ENCODE results near the gene THOC7.

DNA sequence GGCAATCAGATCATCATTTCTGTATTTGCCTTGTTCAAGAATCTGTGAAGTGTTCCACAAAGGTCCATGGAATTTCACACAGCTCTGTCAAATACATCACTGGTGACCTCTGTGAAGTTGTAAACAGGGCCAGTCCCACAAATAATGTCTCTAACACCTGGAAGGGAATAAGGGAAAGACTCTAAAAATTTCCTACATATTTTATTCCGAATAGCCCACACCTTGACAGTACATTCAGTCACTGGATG, 44.5 kb downstream of the THOC7 start, which contains the start of gene C3orf49:
- TF ChIP-seq, protein P1, sequence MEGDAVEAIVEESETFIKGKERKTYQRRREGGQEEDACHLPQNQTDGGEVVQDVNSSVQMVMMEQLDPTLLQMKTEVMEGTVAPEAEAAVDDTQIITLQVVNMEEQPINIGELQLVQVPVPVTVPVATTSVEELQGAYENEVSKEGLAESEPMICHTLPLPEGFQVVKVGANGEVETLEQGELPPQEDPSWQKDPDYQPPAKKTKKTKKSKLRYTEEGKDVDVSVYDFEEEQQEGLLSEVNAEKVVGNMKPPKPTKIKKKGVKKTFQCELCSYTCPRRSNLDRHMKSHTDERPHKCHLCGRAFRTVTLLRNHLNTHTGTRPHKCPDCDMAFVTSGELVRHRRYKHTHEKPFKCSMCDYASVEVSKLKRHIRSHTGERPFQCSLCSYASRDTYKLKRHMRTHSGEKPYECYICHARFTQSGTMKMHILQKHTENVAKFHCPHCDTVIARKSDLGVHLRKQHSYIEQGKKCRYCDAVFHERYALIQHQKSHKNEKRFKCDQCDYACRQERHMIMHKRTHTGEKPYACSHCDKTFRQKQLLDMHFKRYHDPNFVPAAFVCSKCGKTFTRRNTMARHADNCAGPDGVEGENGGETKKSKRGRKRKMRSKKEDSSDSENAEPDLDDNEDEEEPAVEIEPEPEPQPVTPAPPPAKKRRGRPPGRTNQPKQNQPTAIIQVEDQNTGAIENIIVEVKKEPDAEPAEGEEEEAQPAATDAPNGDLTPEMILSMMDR (IDR thresholded peaks at IDR 0.05; ENCODE audit: poor library complexity, severe bottlenecking) = no peak
- TF ChIP-seq EP300 (conservative IDR thresholded peaks at IDR 0.05; ENCODE audit: poor library complexity, severe bottlenecking) (no peak), POLR2AphosphoS5 (IDR thresholded peaks at IDR 0.05) (no peak), MXI1 (conservative IDR thresholded peaks at IDR 0.05; ENCODE audit: poor library complexity, severe bottlenecking) (no peak), RAD21 (conservative IDR thresholded peaks at IDR 0.05) (no peak), EZH2 (IDR thresholded peaks at IDR 0.05; ENCODE audit: borderline replicate concordance, insufficient read depth, low read length, poor library complexity, severe bottlenecking) (no peak)
- TF ChIP-seq, protein P2, sequence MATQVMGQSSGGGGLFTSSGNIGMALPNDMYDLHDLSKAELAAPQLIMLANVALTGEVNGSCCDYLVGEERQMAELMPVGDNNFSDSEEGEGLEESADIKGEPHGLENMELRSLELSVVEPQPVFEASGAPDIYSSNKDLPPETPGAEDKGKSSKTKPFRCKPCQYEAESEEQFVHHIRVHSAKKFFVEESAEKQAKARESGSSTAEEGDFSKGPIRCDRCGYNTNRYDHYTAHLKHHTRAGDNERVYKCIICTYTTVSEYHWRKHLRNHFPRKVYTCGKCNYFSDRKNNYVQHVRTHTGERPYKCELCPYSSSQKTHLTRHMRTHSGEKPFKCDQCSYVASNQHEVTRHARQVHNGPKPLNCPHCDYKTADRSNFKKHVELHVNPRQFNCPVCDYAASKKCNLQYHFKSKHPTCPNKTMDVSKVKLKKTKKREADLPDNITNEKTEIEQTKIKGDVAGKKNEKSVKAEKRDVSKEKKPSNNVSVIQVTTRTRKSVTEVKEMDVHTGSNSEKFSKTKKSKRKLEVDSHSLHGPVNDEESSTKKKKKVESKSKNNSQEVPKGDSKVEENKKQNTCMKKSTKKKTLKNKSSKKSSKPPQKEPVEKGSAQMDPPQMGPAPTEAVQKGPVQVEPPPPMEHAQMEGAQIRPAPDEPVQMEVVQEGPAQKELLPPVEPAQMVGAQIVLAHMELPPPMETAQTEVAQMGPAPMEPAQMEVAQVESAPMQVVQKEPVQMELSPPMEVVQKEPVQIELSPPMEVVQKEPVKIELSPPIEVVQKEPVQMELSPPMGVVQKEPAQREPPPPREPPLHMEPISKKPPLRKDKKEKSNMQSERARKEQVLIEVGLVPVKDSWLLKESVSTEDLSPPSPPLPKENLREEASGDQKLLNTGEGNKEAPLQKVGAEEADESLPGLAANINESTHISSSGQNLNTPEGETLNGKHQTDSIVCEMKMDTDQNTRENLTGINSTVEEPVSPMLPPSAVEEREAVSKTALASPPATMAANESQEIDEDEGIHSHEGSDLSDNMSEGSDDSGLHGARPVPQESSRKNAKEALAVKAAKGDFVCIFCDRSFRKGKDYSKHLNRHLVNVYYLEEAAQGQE (IDR thresholded peaks at IDR 0.05; ENCODE audit: borderline replicate concordance) = no peak

Data from neural cell (in vitro differentiated cells).